ENCODE measurements around the gene RUSC1. TPM values are rescaled to one million over a fixed set of nuclear protein-coding genes. Genes with fewer than 3 reads are reported as not detected.

The RUSC1 gene
- total and polyA plus RNA-seq, 12 donors, result 9.8 to 111 (median 27.3) TPM

DNA sequence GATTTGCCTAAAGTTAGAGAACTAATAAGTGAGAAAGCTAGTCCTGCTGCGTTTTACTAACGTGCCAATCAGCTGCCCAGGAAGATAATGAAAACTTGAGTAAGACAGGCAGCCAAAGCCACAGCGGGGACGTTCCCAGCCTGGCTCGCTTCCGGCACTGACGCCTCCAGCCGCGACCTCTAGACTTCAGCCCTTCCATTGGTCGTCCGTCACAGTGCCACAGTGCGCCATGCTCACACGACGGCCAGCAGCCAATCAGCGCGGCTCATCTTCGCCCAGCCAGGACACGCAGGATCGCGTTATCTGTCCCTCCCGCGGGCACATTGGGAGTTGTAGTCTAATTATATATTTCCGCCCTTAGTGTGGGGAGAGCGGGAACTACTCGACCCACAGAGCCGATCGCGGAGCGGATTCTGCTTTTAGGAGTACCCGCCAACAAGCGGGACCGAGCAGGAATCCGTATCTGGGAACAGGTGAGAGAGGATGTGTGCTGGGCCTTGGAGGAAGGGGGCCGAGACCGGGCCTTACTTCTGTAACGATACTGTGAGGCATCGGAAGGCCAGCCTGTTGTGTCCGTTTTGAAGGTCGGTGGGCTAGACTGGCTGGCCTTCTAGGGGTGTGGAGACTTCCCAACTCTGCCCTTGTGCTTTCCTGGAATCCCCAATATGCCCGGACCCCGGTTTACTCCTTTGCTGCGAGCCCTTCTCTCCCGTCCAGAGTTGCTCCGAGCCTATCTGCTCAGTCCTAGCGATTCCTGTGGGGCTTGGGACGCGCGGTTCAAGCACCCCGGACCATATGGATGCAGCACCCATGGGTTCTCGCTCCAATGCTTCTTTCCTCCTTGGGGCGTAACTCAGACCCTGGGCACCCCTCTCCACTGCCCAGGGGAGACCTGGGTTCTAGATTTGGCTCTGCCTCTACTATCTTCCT, 11.9 kb upstream of the RUSC1 start, which contains the start of gene FDPS:
FDPS (plus strand) TSS at position 374 of the 930 bp plus-strand sequence. CDS start 924 bp downstream, outside the sequence.
- peak; percentile 98 to 100 (median 99) for DNase-seq
- intact Hi-C loops (cut with DNase I), result loop anchor here in 1 of 2 donors (5.0 kb wide), 1 partner anchor 46 kb away; the partner anchor contains the start of gene SCAMP3
- WGBS, 4 donors, result 0 to 1% (median 0%) methylated on average over 25 to 51 of the region's 51 CpGs
- Histone ChIP-seq H3K36me3 (replicated peaks in 1 of 2) (peaks cover 0 to 4% of the 10 kb centered on the region in 2 donors), H3K4me3 (peak within 1 kb of the TSS; percentile 51 to 79 (median 63)), H3K27me3 (no peaks in the 10 kb centered on the region), H3K9me3 (replicated peaks in 1 of 3) (no peaks in the 10 kb centered on the region), H3K27ac (peak within 1 kb of the TSS; percentile 79 to 95 (median 89)), H3K4me1 (replicated peaks in 1 of 2) (peaks cover 9 to 33% of the 10 kb centered on the region in 2 donors)
- TF ChIP-seq, protein P1, sequence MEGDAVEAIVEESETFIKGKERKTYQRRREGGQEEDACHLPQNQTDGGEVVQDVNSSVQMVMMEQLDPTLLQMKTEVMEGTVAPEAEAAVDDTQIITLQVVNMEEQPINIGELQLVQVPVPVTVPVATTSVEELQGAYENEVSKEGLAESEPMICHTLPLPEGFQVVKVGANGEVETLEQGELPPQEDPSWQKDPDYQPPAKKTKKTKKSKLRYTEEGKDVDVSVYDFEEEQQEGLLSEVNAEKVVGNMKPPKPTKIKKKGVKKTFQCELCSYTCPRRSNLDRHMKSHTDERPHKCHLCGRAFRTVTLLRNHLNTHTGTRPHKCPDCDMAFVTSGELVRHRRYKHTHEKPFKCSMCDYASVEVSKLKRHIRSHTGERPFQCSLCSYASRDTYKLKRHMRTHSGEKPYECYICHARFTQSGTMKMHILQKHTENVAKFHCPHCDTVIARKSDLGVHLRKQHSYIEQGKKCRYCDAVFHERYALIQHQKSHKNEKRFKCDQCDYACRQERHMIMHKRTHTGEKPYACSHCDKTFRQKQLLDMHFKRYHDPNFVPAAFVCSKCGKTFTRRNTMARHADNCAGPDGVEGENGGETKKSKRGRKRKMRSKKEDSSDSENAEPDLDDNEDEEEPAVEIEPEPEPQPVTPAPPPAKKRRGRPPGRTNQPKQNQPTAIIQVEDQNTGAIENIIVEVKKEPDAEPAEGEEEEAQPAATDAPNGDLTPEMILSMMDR (IDR thresholded peaks at IDR 0.05), result peak in 5 of 6 experiments; percentile 16 to 46 (median 35)
- peak; percentile 72 to 87 for TF ChIP-seq POLR2A (IDR thresholded peaks at IDR 0.05)

DNA sequence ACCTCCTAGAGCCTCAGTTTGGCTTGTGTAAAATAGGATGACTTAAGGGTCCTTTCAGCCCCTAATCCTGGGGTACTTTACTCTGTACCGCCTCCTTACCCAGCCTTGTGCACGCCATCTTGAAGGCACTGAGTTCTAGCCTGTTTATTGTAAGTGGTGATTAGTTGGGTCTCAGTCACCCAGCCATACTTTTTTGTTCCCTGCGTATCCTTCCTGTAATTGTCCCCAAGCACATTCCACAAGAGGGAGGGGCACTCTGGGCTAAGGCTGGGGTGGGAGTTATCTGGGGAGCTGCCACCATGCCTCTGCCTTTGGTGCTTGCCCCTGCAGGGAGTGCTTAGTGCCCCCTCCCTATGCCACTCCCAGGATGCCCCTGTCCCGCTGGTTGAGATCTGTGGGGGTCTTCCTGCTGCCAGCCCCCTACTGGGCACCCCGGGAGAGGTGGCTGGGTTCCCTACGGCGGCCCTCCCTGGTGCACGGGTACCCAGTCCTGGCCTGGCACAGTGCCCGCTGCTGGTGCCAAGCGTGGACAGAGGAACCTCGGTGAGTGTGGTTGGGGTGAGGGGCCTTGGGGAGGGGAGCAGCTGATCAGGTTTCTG, 11.2 kb upstream of the RUSC1 start:
- peak; percentile 41 to 70 (median 63) for DNase-seq
- TF ChIP-seq, protein P1 (IDR thresholded peaks at IDR 0.05), result no peak
- peak in 1 of 2 donors; percentile 5 for TF ChIP-seq POLR2A (IDR thresholded peaks at IDR 0.05)
- Histone ChIP-seq H3K4me3 (peak overlapping the region; percentile 51 to 79 (median 63)), H3K27ac (peak overlapping the region; percentile 23 to 95 (median 79)), H3K36me3 (replicated peaks in 1 of 2) (peaks cover 0 to 8% of the 10 kb centered on the region in 2 donors), H3K9me3 (replicated peaks in 1 of 3) (no peaks in the 10 kb centered on the region), H3K27me3 (no peaks in the 10 kb centered on the region), H3K4me1 (replicated peaks in 1 of 2) (peaks cover 9 to 33% of the 10 kb centered on the region in 2 donors)
- intact Hi-C loops (cut with DNase I), result loop anchor here in 1 of 2 donors (5.0 kb wide), 1 partner anchor 47 kb away; the partner anchor contains the start of gene SCAMP3
- 1 to 15% (median 8%) methylated on average over 5 to 11 of the region's 11 CpGs for WGBS, 4 donors

DNA sequence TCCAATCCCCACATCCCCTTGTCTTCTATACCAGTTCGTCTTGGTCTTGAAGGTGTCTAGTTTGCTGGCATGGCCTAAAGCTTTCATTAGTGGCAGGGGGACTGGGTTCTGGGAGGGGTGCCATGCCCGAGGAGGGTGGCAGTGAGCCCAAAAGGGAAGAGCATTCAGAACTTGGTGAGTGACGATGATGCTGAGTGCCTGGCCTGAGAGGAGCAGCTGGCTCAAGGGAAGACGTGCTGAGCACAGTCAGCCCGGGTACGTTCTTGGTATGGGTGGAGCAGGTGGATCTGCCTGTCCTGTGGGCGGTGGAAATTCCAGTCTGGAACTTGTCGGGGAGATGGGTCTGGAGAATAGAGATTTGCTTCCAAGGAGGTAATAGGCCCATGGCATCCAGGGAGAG, 7.4 kb upstream of the RUSC1 start:
- 88 to 89% (median 88%) methylated on average over 8 of the region's 8 CpGs for WGBS, 4 donors
- Histone ChIP-seq H3K36me3 (replicated peaks in 1 of 2) (peaks cover 0 to 17% of the 10 kb centered on the region in 2 donors), H3K27me3 (no peaks in the 10 kb centered on the region), H3K4me3 (no peak overlapping the region), H3K27ac (no peak overlapping the region), H3K9me3 (replicated peaks in 1 of 3) (no peaks in the 10 kb centered on the region), H3K4me1 (replicated peaks in 1 of 2) (peaks cover 0 to 25% of the 10 kb centered on the region in 2 donors)
- TF ChIP-seq, protein P1 (IDR thresholded peaks at IDR 0.05), result no peak
- TF ChIP-seq POLR2A (IDR thresholded peaks at IDR 0.05), result no peak
- DNase-seq, result no peak
- intact Hi-C loops (cut with DNase I), result no loop called here

DNA sequence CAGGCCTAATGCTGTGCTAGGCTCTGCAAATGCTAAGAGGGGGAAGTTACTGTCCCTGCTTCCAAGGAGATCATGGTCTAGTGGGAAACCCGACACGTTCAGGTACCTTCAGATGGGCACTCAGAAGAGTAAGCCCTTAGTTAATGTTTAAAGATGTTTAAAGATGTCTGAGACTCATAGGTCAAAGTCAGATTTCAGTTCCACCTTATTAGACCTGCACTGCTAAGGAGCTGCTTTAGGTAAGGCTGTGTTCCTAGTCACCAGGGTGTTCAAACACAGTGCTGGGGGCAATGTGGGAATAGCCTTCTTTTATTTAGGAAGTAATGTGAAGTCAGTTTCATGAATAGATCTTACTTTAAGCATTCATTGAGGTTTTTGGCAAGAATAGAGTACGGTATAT, 3.8 kb upstream of the RUSC1 start:
- no peaks in the 10 kb centered on the region for H3K9me3 ChIP-seq (replicated peaks in 1 of 3)
- peaks cover 0 to 23% of the 10 kb centered on the region in 2 donors for H3K36me3 ChIP-seq (replicated peaks in 1 of 2)
- WGBS, 4 donors, result 91 to 93% (median 92%) methylated on average over 3 of the region's 3 CpGs
- intact Hi-C loops (cut with DNase I), result no loop called here
- H3K4me3 ChIP-seq, result no peak overlapping the region
- peaks cover 9 to 23% of the 10 kb centered on the region in 2 donors for H3K4me1 ChIP-seq (replicated peaks in 1 of 2)
- TF ChIP-seq, protein P1 (IDR thresholded peaks at IDR 0.05), result no peak
- TF ChIP-seq POLR2A (IDR thresholded peaks at IDR 0.05), result no peak
- no peak for DNase-seq
- H3K27me3 ChIP-seq, result no peaks in the 10 kb centered on the region
- H3K27ac ChIP-seq, result no peak overlapping the region

Measured in adrenal gland (tissue), 12 donors.